SIG-M5 (cell line): ENCODE data around the gene CTSG.
"Not testable (repeated sequence)": the region's sequence is repeated elsewhere in the genome, so short reads cannot be mapped to it uniquely, and the experiment has no call there.

Experiments
- DNase-seq: peaks from one replicate; lab custom pipeline; 2025; lab: John Stamatoyannopoulos, UW

CTSG gene

GRCh38 chr14:24542346-24542936, 33.6 kb downstream of the CTSG start:
- no peak for DNase-seq

GRCh38 chr14:24535737-24536136, 40.3 kb downstream of the CTSG start:
- DNase-seq = no peak

GRCh38 chr14:24534286-24534685, 41.8 kb downstream of the CTSG start:
- no peak for DNase-seq

GRCh38 chr14:24525877-24526620, 50.0 kb downstream of the CTSG start:
- not testable (repeated sequence) for DNase-seq
